MCF 10A (cell line): ENCODE measurements around the gene BMP3. TPM values are rescaled to one million over a fixed set of nuclear protein-coding genes. Genes with fewer than 3 reads are reported as not detected.
A peak's percentile ranks its signal among the peaks of the same experiment; 100 is the strongest.

Experiments used
- BruUV-seq: library from RNA; stranded (reverse); fragments of 400-500 nt; replicated peaks from 2 replicates; lab custom pipeline; 2021; lab: Mats Ljungman, UMichigan
- CTCF ChIA-PET: fragments of 300-600 bp; sonication (Branson Sonifier 250); formaldehyde crosslinking; extraction: SDS; loops from one replicate; lab custom pipeline; 2021; ENCODE audit warnings: antibody characterized with exemption, inconsistent platforms; lab: Yijun Ruan, JAX
- POLR2A ChIA-PET: fragments of 300-600, 350-650 bp; sonication (Branson Sonifier 250); formaldehyde crosslinking; extraction: SDS; loops from one replicate; lab custom pipeline; 2020; ENCODE audit warnings: antibody characterized with exemption, inconsistent platforms; lab: Yijun Ruan, JAX
- DNase-seq: peaks from one replicate; pipeline ENCODE4 v3.0.0-alpha.2; 2018; ENCODE audit not compliant: unreplicated experiment
- H3K27ac Mint-ChIP-seq: one replicate; pipeline ENCODE4 v1.8.0; 2022; ENCODE audit warnings: mild to moderate bottlenecking, low read depth, mixed read lengths; ENCODE audit not compliant: unreplicated experiment
- H3K27me3 Mint-ChIP-seq: one replicate; pipeline ENCODE4 v1.8.0; 2022; ENCODE audit warnings: mixed read lengths; ENCODE audit not compliant: insufficient read depth, unreplicated experiment
- H3K36me3 Mint-ChIP-seq: one replicate; pipeline ENCODE4 v1.8.0; 2022; ENCODE audit warnings: mild to moderate bottlenecking, moderate library complexity, mixed read lengths; ENCODE audit not compliant: insufficient read depth, unreplicated experiment
- H3K4me1 Mint-ChIP-seq: one replicate; pipeline ENCODE4 v1.8.0; 2022; ENCODE audit warnings: mixed read lengths; ENCODE audit not compliant: insufficient read depth, unreplicated experiment
- H3K4me3 Mint-ChIP-seq: one replicate; pipeline ENCODE4 v1.8.0; 2022; ENCODE audit warnings: mild to moderate bottlenecking, moderate library complexity, mixed read lengths; ENCODE audit not compliant: unreplicated experiment
- H3K9me3 Mint-ChIP-seq: one replicate; pipeline ENCODE4 v1.8.0; 2022; ENCODE audit warnings: mixed read lengths; ENCODE audit not compliant: unreplicated experiment
- CTCF ChIP-seq: fragments of 200-600 bp; IDR thresholded peaks from one replicate; pipeline ENCODE4 v1.8.0; 2022; ENCODE audit warnings: antibody characterized with exemption, mild to moderate bottlenecking; ENCODE audit not compliant: unreplicated experiment
- intact Hi-C: fragments of 100-400 bp; cut with micrococcal nuclease; formaldehyde crosslinking; loops from 2 replicates; pipeline ENCODE4 v1.14.1; 2022
- total RNA-seq: library from RNA; stranded (reverse); gene quantifications from 2 replicates; pipeline ENCODE4 v1.2.3, GENCODE V29; 2022

The BMP3 gene
- total RNA-seq, 1 experiment from 2014 or later = not detected

- Mint-ChIP-seq H3K9me3 (peaks cover 4% of the 10 kb centered on the region), H3K27ac (peak overlapping the region; percentile 7), H3K4me3 (peak overlapping the region; percentile 72), H3K4me1 (peaks cover 9% of the 10 kb centered on the region), H3K27me3 (no peaks in the 10 kb centered on the region), H3K36me3 (no peaks in the 10 kb centered on the region)
- intact Hi-C loops = no loop called here
- no TSS peak for BruUV-seq
- no peak for TF ChIP-seq CTCF
- DNase-seq = no peak
- ChIA-PET POLR2A (no interaction called here), CTCF (interaction anchor here (0.6 to 4.3 kb wide), 11 partner anchors 8 to 668 kb away, joined by 3 to 26 read pairs (median 4); no protein-coding TSS in a partner anchor)
These were observed 678 bp downstream of the BMP3 start for GRCh38 chr4:81030981-81031791.

DNA sequence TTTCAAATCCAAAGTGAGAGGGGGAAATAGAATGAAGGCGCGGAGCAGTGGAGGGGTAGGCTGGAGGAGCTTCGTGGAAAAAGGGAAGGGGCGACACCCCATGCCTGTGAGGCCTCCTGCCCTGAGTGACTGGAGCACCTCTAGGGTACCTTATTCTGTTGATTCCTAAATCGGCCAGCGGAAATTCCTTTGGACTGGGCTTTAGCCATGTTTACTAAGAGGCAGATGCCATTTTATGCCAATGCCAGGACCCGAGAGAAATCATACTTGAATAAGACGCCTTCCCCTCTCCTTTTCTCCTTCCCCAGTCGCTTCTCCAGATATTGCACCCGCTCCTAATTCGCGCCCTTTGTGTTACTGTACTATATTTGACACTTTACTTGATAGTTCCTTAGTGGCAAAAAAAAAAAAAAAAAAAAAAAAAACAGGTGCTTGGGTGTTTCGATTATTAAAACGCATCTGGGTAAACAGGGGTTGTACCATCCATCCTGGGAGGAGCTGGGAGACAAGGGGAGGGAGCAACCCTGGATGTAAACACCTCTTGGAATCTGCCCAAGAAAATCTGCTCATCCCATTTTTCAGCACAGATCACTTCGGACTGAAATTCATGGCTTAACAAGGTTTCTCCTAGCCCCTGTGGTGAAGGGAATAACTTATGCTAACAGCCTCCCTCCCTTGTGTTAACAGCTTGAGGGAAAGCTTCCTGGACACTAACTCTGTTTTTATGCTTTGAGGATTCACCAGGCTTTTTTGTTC lies 1.5 kb downstream of the BMP3 start:
- H3K36me3 Mint-ChIP-seq = no peaks in the 10 kb centered on the region
- no peak for TF ChIP-seq CTCF
- DNase-seq = no peak
- peaks cover 4% of the 10 kb centered on the region for H3K9me3 Mint-ChIP-seq
- H3K27ac Mint-ChIP-seq = no peak overlapping the region
- ChIA-PET POLR2A (no interaction called here), CTCF (interaction anchor here (0.6 to 4.3 kb wide), 6 partner anchors 8 to 669 kb away, joined by 3 to 26 read pairs (median 4); no protein-coding TSS in a partner anchor)
- intact Hi-C loops = no loop called here
- peak overlapping the region; percentile 35 for H3K4me3 Mint-ChIP-seq
- peaks cover 9% of the 10 kb centered on the region for H3K4me1 Mint-ChIP-seq
- no peaks in the 10 kb centered on the region for H3K27me3 Mint-ChIP-seq
- BruUV-seq = no TSS peak

DNA sequence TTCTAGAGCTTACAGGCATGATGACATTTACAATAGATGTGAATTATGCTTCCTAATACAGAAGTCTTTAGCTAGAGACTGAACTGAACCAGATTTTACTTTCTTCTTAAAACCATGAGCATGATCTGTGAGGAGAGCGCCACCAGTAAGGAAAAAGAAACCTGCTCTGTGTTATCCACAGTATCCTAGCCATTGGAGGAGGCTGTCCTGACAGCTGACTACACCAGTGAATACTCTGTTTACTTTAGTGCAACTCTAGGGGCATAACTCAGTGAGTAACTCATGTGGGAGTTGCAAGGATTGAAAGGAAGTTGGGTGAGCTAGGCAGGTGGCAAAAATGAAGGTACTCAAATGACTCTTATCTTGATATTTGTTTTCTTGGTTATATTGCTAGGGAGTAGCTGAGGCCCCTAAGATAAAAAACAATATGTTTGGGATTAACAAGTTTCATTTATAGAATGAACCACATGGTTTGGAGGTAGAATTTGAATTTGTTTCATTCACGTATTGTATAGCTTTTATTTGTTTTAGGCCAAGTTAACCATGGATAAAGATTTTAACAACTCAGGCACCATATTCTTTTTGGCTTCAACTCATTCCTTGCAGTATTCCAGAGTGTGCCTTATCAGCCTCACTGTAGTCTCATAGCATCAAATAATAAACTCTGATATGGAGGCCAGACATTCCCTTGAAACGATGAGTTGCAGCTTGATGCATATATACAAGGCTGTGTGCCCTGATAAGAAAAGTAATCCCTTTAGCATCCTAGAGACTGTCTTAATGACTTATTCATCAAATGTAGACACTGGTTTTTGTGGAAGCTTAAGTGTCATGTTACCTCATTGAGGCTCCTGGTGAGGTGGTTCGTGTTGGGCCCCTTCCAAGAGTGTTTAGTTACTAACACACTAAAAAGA lies 2.5 kb downstream of the BMP3 start:
- ChIA-PET POLR2A (no interaction called here), CTCF (interaction anchor here (0.7 to 4.3 kb wide), 2 partner anchors 582 to 667 kb away, joined by 3 to 26 read pairs; no protein-coding TSS in a partner anchor)
- H3K36me3 Mint-ChIP-seq = no peaks in the 10 kb centered on the region
- no peaks in the 10 kb centered on the region for H3K27me3 Mint-ChIP-seq
- peaks cover 9% of the 10 kb centered on the region for H3K4me1 Mint-ChIP-seq
- no peak overlapping the region for H3K27ac Mint-ChIP-seq
- intact Hi-C loops = no loop called here
- H3K9me3 Mint-ChIP-seq = peaks cover 4% of the 10 kb centered on the region
- no TSS peak for BruUV-seq
- no peak overlapping the region for H3K4me3 Mint-ChIP-seq
- no peak for DNase-seq
- TF ChIP-seq CTCF = no peak
